Measurements from ENCODE around the gene AEN.
A peak's percentile ranks its signal among the peaks of the same experiment; 100 is the strongest.

AEN gene

GRCh38 chr15:88621789-88622604 lies 857 bp downstream of the AEN start:
- peak overlapping the region; percentile 85 for H3K4me3 ChIP-seq (ENCODE audit: severe bottlenecking)

GRCh38 chr15:88622605-88622975 lies 1.4 kb downstream of the AEN start:
- H3K9me3 ChIP-seq (ENCODE audit: severe bottlenecking): no peaks in the 10 kb centered on the region
- peaks cover 33% of the 10 kb centered on the region for H3K4me1 ChIP-seq (ENCODE audit: insufficient read depth, poor library complexity, severe bottlenecking)
- H3K27ac ChIP-seq (ENCODE audit: poor library complexity, severe bottlenecking): peak overlapping the region; percentile 90
- H3K27me3 ChIP-seq (ENCODE audit: insufficient read depth, poor library complexity, severe bottlenecking): no peaks in the 10 kb centered on the region
- H3K4me3 ChIP-seq (ENCODE audit: severe bottlenecking): peak overlapping the region; percentile 85
- TF ChIP-seq, protein P1, sequence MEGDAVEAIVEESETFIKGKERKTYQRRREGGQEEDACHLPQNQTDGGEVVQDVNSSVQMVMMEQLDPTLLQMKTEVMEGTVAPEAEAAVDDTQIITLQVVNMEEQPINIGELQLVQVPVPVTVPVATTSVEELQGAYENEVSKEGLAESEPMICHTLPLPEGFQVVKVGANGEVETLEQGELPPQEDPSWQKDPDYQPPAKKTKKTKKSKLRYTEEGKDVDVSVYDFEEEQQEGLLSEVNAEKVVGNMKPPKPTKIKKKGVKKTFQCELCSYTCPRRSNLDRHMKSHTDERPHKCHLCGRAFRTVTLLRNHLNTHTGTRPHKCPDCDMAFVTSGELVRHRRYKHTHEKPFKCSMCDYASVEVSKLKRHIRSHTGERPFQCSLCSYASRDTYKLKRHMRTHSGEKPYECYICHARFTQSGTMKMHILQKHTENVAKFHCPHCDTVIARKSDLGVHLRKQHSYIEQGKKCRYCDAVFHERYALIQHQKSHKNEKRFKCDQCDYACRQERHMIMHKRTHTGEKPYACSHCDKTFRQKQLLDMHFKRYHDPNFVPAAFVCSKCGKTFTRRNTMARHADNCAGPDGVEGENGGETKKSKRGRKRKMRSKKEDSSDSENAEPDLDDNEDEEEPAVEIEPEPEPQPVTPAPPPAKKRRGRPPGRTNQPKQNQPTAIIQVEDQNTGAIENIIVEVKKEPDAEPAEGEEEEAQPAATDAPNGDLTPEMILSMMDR (IDR thresholded peaks at IDR 0.05; ENCODE audit: poor library complexity, severe bottlenecking): no peak
- DNase-seq (ENCODE audit: low spot score): no peak
- peaks cover 42% of the 10 kb centered on the region for H3K36me3 ChIP-seq (ENCODE audit: low read depth)
- ATAC-seq (ENCODE audit: low read depth): no peak

More at GRCh38 chr15:88621789-88622604, 857 bp downstream of the AEN start:
- peak overlapping the region; percentile 90 for H3K27ac ChIP-seq (ENCODE audit: poor library complexity, severe bottlenecking)
- no peaks in the 10 kb centered on the region for H3K9me3 ChIP-seq (ENCODE audit: severe bottlenecking)
- no peak for DNase-seq (ENCODE audit: low spot score)
- H3K36me3 ChIP-seq (ENCODE audit: low read depth): peaks cover 36% of the 10 kb centered on the region
- H3K4me1 ChIP-seq (ENCODE audit: insufficient read depth, poor library complexity, severe bottlenecking): peaks cover 27% of the 10 kb centered on the region
- TF ChIP-seq, protein P1 (IDR thresholded peaks at IDR 0.05; ENCODE audit: poor library complexity, severe bottlenecking): no peak
- H3K27me3 ChIP-seq (ENCODE audit: insufficient read depth, poor library complexity, severe bottlenecking): no peaks in the 10 kb centered on the region
- no peak for ATAC-seq (ENCODE audit: low read depth)

- peak overlapping the region; percentile 85 for H3K4me3 ChIP-seq (ENCODE audit: severe bottlenecking)
- DNase-seq (ENCODE audit: low spot score): peak; percentile 96
- H3K27ac ChIP-seq (ENCODE audit: poor library complexity, severe bottlenecking): peak overlapping the region; percentile 90
- no peaks in the 10 kb centered on the region for H3K27me3 ChIP-seq (ENCODE audit: insufficient read depth, poor library complexity, severe bottlenecking)
- peaks cover 33% of the 10 kb centered on the region for H3K4me1 ChIP-seq (ENCODE audit: insufficient read depth, poor library complexity, severe bottlenecking)
- ATAC-seq (ENCODE audit: low read depth): peak; percentile 89
- no peaks in the 10 kb centered on the region for H3K9me3 ChIP-seq (ENCODE audit: severe bottlenecking)
- H3K36me3 ChIP-seq (ENCODE audit: low read depth): peaks cover 46% of the 10 kb centered on the region
- TF ChIP-seq, protein P1 (IDR thresholded peaks at IDR 0.05; ENCODE audit: poor library complexity, severe bottlenecking): no peak
Observed at GRCh38 chr15:88623061-88623460, 1.9 kb downstream of the AEN start.

DNA sequence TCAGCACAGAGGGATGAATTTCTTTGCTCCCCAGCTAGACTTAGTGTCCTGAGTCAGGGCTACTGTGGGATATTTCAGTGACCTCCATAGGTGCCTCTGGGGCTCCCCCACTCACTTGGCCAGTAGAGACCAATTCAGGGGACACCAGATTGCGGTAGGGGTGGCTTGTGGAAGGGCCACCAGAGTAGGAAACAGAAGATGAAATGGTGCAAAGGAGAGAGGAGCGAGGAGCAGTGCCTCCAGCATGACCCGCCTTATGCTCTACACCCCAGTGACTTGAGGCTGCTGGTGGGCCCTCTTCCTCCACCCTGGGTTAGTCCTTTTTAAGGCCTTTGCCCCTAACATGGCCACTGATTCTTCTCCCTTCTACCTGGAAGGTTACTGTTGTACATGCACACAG lies 2.5 kb downstream of the AEN start:
- H3K4me3 ChIP-seq (ENCODE audit: severe bottlenecking): no peak overlapping the region
- H3K27me3 ChIP-seq (ENCODE audit: insufficient read depth, poor library complexity, severe bottlenecking): no peaks in the 10 kb centered on the region
- ATAC-seq (ENCODE audit: low read depth) (no peak), DNase-seq (ENCODE audit: low spot score) (no peak)
- no peaks in the 10 kb centered on the region for H3K9me3 ChIP-seq (ENCODE audit: severe bottlenecking)
- peak overlapping the region; percentile 90 for H3K27ac ChIP-seq (ENCODE audit: poor library complexity, severe bottlenecking)
- TF ChIP-seq, protein P1 (IDR thresholded peaks at IDR 0.05; ENCODE audit: poor library complexity, severe bottlenecking): no peak
- H3K4me1 ChIP-seq (ENCODE audit: insufficient read depth, poor library complexity, severe bottlenecking): peaks cover 33% of the 10 kb centered on the region
- peaks cover 52% of the 10 kb centered on the region for H3K36me3 ChIP-seq (ENCODE audit: low read depth)
